NOMO-1 treated with DMSO at 0.1 percent for 48 hours (cell line): ENCODE measurements around the gene CASZ1.

Experiments
- DNase-seq: peaks from one replicate; lab custom pipeline; 2025; ENCODE audit not compliant: unreplicated experiment; lab: John Stamatoyannopoulos, UW

CASZ1 gene

GRCh38 chr1:10614377-10615225 is 181.8 kb downstream of the CASZ1 start:
- no peak for DNase-seq

GRCh38 chr1:10613861-10614260 is 182.6 kb downstream of the CASZ1 start:
- no peak for DNase-seq

GRCh38 chr1:10613340-10613739 is 183.1 kb downstream of the CASZ1 start:
- no peak for DNase-seq

GRCh38 chr1:10612436-10613160 is 183.8 kb downstream of the CASZ1 start:
- DNase-seq = no peak

- no peak for DNase-seq
Observed at GRCh38 chr1:10610901-10611600, 185.4 kb downstream of the CASZ1 start.

- DNase-seq = no peak
Observed at GRCh38 chr1:10608690-10609089, 187.8 kb downstream of the CASZ1 start.

GRCh38 chr1:10607228-10607627 is 189.2 kb downstream of the CASZ1 start:
- DNase-seq = no peak

GRCh38 chr1:10606064-10606463 is 190.4 kb downstream of the CASZ1 start:
- no peak for DNase-seq

- no peak for DNase-seq
Observed at GRCh38 chr1:10604966-10605365, 191.5 kb downstream of the CASZ1 start.

GRCh38 chr1:10602936-10603335 is 193.5 kb downstream of the CASZ1 start:
- DNase-seq = no peak

- no peak for DNase-seq
Observed at GRCh38 chr1:10601342-10602070, 194.9 kb downstream of the CASZ1 start.

- DNase-seq = no peak
Observed at GRCh38 chr1:10599194-10599861, 197.1 kb downstream of the CASZ1 start.

GRCh38 chr1:10598389-10598702 is 198.1 kb downstream of the CASZ1 start:
- no peak for DNase-seq

- no peak for DNase-seq
Observed at GRCh38 chr1:10597492-10598388, 198.7 kb downstream of the CASZ1 start.

- DNase-seq = no peak
Observed at GRCh38 chr1:10596780-10597179, 199.7 kb downstream of the CASZ1 start.

- no peak for DNase-seq
Observed at GRCh38 chr1:10594595-10595223, 201.7 kb downstream of the CASZ1 start.

- DNase-seq = no peak
Observed at GRCh38 chr1:10593750-10594149, 202.7 kb downstream of the CASZ1 start.

GRCh38 chr1:10592373-10592772 is 204.1 kb downstream of the CASZ1 start:
- DNase-seq = no peak

- DNase-seq = no peak
Observed at GRCh38 chr1:10591010-10591409, 205.4 kb downstream of the CASZ1 start.
